Stimulated activated naive CD4-positive, alpha-beta T cell (primary cell): Measurements from ENCODE around the gene RANBP1.

Source experiments
- DNase-seq, 6 experiments: peaks; one replicate each; lab custom pipeline; 2025; lab: John Stamatoyannopoulos, UW

RANBP1 gene

DNA sequence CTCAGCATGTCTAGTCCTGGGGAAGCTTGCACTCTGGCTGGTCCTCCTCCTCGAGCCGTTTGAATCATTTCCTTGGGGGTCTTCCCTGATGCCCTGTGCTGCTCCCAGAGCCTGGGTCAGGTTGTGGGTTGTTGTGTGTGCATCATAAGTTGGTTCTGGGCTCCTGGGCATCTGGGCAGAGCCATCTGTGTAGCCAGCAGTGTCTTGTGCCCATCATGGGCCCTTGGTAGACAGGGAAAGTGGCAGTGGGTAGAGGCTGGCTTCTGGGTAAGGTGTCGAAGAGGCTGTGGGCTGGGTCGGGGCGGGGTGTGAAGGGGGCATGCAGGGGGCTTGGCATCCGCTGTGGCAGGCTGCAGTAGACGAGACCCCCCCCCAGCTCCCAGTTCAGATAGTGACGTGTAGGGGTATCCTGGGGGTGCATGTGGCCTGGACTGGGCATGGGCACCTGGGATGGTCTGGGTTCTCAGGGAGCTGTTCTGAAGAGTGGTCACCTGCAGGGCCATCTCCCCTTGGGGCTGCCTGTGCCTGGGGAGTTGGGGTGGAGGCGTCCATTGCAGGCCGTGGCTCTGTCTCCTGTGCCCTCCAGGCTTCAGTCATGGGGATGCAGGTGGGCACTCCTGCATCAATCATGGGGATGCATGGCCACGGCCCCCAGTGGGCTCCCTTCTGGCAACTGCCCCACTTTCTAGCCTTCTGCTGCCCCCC is 8.3 kb downstream of the RANBP1 start:
- DNase-seq: no peak

DNA sequence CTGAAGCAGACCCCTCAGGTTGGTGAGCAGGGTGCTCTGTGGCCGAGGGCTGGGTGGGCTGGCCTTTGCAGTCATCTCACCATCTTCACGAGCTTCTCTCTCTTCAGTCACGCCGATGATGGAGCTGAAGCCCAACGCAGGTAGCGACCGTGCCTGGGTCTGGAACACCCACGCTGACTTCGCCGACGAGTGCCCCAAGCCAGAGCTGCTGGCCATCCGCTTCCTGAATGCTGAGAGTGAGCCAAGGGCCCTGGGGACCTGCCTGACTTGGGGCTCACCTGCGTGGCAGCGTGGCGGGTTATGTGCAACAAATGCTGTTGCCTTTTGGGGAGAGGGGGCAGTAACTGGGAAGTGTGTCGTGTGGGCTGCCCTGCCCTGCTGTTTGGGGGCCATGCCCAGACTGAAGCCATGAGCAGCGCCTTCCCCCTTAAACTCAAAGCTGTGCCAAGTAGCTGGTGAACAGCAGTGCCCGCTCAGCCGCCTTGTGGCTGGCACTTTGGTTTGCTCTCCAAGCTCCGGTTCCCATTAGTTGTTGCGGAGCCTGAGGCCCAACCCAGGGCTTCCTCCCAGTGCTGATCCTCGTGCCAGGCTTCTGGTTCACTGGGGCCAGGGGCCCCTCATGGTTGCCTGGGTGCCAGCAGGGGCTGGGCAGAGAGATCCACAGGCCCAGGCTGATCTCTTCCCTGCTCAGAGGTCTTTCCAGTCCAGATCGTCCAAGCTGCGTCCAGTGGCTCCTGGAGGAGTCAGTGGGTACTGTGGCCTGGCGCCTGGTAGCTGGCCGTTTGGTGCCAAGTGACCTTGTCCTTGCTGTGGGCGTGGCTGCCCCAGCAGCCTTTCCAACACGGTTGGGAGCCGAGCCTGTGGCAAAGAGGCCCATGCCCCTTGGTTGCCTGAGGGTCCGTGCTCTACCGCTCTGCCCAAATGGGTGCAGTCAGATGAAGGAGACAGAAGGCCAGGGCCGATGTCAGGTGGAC is 9.6 kb downstream of the RANBP1 start:
- DNase-seq: no peak

DNA sequence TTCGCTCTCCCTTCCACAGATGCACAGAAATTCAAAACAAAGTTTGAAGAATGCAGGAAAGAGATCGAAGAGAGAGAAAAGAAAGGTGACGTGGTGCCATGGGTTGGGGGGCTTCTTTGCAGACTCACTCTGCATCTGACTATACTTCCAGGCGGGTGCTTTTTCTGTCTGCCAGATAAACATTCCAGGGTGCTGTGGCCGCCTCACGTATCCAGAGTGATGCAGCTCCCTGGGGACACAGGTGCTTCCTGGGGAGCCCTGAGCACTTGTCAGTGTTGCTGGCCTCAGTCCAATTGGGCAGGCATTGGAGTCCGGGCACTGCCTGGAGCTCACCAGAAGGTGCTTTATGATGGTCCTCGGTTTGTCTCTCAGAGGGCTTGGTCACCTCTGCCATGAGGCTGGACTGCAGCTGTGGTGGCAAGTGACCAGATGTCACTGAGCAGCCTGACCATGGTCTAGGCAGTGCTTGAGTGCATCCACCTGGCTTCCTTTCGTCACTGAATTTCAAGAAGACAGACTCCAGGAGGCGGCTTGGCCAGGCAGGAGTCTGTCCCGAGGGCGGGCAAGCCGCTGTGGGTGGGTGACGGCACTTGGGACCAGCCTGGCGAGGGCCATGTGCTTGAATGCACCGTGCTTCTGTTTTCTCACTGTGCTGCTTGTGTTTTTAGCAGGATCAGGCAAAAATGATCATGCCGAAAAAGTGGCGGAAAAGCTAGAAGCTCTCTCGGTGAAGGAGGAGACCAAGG is 10.6 kb downstream of the RANBP1 start:
- no peak for DNase-seq

DNA sequence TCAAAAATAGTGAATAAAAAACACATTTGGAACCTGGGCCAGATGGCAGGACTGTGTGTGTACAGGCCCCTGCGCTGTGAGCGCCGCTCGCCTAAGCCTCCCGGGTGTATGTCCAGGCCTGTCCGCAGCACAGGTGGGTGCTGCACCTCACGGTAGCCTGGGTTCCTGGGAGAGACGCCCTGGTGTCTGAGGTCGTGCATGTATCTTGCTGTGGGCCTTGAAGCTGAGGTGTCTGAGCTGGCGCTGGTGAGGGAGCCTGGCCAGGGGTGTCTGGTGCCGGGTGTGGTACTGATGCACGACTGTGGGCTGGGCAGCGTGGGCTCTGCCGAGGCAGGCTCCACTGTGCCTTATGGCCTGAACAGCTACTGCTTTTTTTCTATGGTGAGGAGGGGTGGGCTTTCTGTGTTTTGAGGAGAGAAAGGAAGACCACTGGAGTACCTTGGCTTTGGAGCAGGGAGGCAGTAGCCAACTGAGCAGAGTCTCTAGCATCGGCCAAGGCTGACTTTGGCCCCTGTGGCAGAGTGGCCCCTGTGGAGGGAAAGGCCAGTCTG is 11.5 kb downstream of the RANBP1 start:
- no peak for DNase-seq

DNA sequence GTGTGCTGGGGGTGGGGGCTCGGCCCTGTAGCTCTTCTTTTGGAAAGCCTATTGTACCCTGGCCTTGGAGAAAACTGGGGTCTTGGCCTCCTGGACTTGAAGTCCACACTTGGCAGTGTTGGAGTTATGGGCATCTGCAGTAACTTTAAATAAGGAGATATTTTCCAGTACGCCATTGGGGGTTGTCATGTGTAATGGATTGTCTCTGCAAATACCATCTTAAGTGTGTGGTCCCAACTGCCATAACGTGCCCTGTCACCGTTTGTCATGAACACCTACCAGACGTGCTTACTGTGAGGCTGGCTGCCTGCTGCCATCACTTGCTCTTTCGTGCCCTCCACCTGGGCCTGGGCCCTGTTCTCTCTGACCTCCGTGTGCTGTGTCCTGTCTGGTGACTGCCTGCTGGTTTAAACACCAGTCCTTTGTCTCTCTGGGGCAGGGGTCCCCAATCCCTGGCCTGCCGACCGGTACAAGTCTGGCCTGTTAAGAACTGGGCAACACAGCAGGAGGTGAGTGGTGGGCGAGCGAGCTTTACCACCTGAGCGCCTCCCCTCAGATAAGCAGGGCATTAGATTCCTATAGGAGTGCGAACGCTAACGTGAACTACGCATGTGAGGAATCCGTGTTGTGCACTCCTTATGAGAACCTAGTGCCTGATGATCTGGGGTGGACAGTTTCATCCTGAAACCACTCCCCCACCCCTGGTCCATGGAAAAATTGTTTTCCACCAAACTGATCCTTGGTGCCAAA is 12.1 kb downstream of the RANBP1 start:
- no peak for DNase-seq

DNA sequence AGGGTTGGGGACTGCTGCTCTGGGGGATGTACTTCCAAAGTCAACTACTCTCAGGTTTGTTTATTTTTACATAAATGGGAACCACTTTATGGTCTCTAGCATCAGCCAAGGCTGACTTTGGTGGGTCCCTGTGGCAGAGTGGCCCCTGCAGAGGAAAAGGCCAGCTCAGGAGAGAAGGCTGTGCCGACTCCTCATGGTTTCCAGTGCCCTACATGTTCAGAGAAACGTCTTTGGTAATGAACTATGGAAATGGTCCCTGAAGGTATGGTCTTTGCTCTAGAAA is 12.7 kb downstream of the RANBP1 start:
- DNase-seq: no peak

DNA sequence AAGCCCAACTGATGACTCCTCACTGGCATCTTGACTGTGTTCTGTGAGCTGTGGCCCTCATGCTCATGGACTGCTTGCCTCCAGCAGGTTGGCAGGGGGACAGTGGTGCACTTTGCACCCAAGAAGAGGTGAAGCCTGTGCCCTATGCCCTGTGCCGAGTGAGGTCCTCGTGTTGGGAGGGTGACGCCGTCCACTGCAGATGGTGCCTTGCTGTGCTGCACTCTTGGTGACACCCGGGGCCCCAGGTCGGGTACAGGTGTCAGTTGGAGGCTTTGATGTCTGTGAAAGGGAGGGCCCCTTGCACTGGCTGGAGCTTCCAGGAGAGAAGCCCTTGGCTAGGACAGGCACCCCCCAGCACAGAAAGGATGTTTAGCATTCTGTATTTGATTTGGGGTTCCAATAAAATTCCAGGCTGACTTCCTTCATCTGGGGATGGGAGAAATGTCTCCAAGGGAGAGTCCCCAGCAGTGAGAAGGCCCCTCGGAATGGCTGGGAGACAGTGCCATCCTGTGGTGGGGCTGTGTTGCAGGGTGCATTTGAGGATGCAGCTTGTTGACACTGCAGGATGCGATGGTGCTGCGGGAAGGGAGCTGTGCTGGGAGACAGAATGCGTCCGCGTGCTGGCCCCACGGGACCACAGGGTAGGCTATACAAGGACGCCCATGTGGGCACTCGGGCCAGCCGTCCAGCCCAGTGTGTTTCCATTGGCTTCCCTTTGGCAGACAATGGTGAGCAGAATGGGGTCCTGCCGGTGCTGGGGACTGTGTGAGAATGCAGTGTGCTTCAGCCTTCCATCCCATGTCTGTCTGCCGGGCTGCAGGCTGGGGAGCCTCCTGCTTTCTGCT is 13.2 kb downstream of the RANBP1 start:
- DNase-seq: peak; percentile 20 to 51 (median 36)

DNA sequence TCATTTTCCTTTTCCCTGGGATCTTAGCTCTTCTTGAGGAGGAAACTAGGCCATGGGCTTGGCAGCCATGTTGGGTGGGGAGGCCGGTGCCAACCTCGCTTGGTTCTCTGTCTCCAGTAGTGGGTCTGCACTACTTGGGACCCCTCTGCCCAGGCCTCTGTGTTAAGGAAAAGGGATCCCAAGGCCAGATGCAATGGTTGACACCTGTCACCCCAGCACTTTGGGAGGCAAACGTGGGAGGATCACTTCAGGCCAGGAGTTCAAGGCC is 13.8 kb downstream of the RANBP1 start:
- no peak for DNase-seq

DNA sequence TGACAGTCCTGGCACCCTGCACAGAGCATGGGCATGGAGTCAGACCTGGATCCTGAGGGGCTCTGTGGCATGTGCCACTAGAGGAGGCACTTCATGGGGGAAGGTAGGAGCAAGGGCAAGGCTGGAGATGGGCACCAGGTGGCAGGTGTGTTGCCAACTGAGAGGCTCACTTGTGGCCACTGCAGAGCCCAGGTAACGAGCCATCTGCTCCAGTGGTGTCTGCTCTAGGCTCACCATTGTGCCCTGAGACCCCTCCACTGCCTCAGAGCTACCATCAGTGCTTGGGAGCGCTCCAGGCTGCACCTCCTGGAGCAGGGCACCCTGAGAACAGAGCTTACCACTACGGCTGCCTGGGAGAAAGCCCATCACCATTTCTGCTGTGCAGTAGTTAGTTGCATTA is 14.4 kb downstream of the RANBP1 start:
- DNase-seq: peak in 1 of 6 experiments; percentile 22

DNA sequence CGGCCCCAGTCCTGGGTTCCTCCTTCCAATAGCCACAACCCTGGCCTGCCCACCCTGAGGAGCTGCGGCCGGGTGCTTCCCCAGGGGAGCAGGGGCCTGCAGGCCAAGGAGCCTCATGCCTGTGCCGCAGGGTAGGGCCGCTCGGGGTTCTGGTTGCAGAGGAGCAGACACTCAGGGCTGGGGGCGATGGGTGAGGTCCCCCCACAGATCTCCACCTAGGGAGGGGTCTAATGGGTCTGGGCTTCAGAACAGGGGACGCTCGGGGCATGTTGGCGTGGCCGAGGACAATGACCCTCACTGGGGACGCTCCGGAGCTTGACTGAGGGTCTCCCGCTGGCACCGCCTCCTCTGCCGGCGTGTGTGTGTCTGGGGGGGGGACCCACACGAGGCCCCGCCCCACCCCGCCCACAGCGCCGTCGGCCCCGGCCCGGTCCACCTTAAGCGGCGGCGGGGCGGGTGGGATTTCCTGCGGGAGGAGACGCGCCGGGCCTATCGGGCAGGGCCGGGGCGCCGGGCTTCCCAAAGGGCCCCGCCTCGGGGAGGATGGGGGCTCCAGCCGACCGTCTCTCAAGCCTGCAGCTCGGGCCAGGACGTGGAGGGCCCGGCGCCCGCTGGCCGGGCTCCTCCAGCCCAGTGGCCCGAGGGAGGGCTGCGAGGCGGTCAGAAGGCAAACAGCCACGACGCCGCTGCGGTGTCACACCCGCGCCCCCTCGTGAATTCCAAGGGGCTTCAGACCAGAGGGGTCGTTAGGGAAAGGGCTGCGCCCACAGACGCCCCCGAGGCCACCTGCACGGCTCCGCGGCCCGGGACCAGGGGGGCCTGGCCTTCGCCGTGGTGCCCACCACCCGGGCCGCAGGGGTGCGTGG is 15.1 kb downstream of the RANBP1 start:
- peak; percentile 53 to 76 (median 74) for DNase-seq

DNA sequence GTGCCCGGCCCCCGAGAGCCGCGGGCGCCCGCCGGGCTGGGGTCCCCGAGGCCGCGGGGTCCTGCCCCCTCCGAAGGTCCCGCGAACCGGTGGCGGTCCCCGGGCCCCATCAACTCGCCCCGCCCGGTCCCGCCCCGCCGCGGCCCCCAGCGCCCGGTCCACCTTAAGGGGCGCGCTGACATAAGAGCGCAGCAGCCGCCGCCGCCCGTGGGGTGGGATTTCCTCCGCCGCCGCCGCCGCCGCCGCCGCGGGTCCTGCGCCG is 15.6 kb downstream of the RANBP1 start, which contains the start of gene ZDHHC8:
Gene ZDHHC8 (plus strand): TSS at position 208 of the 262 bp plus-strand sequence. CDS start 144 bp downstream, outside the sequence.
- peak; percentile 5 to 67 (median 40) for DNase-seq

DNA sequence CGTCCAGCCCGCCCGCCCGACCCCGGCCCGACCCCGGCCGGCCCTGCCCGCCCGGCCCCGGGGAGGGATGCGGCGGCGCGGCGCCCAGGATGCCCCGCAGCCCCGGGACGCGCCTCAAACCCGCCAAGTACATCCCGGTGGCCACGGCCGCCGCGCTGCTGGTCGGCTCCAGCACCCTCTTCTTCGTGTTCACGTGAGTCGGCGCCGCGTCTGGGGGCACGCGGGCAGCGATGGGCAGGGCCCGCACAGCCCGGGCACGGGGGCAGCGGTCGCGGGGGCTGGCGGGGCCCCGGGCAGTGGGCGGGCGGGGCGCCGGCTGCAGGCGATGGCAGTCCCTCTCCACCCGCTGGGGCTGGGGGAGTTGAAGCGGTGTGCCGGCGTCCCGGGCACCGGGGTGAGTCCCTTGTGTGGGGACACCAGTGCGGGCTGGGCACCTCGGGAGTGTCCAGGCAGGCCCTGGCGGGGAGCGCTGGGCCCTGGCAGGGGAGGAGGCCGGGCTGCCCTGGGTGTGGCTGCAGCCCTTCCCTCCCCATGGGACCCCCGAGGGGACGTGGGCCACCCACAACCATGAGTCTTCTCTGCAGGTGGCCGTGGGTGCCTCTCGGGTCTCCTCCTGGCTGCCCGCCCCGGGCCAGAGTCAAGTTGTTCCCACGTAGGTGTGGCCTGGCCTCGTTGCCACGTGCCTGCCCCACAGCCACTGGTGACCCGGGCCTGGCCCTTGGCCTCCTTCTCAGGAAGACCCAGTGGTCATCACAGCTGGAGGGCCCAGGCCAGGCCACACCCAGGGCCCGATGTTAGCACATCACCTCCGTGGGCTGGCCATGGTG is 16.2 kb downstream of the RANBP1 start:
- DNase-seq: peak in 3 of 6 experiments; percentile 28 to 52 (median 30)

DNA sequence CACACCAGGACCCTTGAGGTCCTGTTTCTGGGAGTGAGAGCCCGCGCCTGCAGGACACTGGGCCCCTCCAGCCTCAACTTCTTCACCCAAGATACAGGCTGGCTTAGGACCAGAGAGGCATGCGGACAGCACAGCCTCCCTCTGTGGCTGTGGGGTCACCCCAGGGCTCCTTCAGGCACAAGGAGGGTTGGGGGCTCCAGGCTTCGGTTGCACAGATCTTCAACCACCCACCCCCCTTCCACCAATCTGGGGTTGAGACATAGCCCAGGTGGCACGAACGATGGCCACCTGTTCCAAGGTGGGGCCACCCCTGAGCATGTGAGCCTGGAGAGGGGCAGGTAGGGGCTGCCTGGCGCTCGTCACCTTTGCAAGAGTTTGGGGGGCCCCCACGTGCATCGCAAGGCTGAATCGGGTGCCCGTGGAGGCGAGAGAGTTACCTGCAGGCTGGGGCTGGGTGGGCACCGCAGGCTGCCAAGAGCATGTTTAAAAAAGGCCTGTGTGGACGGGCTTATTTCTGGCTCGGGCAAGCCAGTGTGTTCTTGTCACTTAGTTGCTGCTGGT is 16.9 kb downstream of the RANBP1 start:
- DNase-seq: no peak

DNA sequence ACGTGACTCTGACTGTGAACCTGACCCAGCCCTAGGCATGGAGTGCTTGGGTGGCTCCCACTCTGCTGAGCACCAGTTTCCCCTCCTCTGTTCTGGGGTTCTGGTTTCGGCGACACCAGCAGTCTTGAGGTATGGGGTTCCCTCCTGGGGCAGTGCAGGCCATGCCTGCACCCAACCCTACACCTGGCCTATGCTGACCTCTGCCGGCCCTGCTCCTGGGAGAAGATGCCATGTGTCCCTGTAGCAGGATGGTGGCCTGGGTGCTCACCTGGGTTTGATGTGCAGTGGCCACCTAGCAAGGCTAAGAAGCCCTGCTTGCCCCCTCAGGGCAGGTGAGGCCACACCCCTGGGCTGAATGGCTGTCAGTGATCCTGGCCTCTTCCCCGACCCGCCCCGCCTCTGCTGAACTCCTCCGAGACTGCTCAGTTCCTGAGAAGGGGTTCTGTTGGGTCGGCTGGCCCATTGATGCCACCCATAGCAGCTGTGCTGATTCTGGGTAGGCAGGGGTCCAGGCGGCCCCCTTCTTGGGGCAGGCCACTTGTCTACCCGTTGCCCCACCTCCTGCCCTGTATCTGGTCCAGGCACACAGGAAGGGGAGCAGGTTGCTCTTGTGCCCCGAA is 18.1 kb downstream of the RANBP1 start:
- no peak for DNase-seq

DNA sequence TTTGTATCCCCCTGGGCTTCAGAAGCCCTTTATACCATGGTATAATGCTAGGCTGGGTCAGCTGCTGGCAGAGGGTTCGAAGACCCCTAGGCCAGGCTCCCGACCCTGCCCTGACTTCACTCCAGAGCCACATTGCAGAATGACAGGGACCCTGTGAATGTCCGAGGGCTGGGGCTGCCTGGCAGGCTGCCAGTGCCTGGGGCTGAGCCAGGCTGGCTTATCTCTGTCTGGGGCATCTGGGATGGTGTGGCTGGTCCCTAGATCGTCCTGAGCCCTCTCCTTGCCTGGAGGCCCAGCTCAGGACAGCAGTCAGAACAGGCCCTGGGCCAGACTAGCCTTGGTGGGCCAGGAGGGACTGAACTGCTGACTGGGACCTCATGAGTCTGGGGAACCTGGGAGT is 19.4 kb downstream of the RANBP1 start:
- no peak for DNase-seq

DNA sequence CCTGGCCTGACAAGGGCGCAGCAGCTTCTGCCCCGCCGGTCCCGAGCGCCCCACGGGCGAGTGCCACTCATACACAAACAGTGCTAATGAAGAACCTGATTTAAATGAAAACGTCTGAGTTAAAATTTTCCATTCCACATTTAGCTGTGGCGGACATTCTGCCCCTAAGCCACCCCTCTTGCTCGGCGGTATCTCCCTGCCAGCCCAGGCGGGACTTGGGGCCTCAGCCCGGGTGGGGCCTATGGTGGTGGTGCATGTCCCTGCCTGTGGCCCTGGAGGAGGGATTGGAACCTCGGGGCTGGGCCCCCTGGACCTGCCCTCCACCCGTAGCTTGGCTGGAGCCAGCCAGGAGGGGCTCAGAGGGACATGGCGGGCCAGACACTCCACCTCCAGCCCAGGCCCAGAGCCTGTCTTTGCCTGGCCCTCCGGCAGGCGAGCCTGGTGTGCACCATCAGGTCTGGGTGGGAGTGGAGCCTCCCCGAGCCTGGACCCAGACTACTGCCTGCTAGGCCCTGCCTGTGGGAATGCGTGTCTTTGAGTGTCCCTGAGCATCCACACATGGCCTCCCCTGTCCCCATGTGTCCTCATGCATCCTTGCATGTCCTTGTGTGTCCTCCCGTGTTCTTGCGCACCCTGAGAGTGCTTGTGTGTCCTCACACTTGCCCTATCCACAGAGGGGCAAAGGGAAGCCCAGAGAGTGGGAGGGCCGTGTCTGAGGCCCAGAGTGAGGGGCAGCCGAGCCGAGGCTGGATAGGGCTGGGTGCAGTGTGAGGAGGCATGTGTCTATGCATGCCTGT is 20.1 kb downstream of the RANBP1 start:
- no peak for DNase-seq

DNA sequence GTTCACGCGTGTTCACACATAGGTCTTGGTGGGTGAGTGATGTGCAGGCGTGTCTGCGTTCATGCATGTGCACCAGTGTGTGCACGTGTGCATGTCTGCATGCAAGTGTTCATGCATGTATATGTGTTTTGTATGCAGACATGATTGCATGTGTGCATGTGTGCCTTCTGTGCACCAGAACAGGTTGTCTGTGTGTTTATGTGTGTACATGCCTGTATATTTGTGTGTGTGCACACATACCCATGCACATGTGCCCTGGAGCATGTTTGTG is 20.6 kb downstream of the RANBP1 start:
- DNase-seq: no peak

DNA sequence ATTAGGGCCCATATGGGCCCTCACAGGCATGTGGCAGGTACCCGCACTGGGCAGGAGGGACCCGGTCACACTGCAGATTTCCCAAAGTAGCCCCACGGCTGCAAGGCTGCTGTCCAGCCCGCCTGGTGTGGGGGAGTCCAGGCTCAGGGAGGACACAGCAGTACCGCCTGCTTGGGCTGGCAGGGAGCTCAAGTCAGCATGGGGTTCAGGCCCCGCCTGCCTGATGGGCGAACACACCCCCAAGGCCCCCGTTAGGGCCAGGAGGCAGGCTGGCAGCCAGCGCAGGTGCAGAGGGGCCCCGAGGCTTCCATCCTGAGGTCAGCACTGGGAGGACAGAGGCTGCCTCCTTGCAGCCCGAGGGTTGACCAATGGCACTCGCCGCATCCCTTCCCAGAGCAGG is 21.2 kb downstream of the RANBP1 start:
- DNase-seq: no peak
